Jurkat, Clone E6-1 (cell line): ENCODE results near the gene KCNAB1.
A peak's percentile ranks its signal among the peaks of the same experiment; 100 is the strongest.
"Not testable (repeated sequence)": the region's sequence is repeated elsewhere in the genome, so short reads cannot be mapped to it uniquely, and the experiment has no call there.

ENCODE experiments used
- DNase-seq: peaks from one replicate; pipeline ENCODE4 v3.0.0-alpha.2; 2011; ENCODE audit warnings: low read depth, low spot score
- H3K4me3 ChIP-seq: 2 replicates; pipeline ENCODE4 v1.5.1; 2011; ENCODE audit warnings: mild to moderate bottlenecking, low read length, control low read depth, moderate library complexity

The KCNAB1 gene

GRCh38 chr3:156209631-156210335 is 89.4 kb downstream of the KCNAB1 start:
- no peak for DNase-seq
- no peak overlapping the region for H3K4me3 ChIP-seq

GRCh38 chr3:156211583-156211982 is 91.2 kb downstream of the KCNAB1 start:
- DNase-seq = peak; percentile 7
- no peak overlapping the region for H3K4me3 ChIP-seq

- DNase-seq = no peak
- H3K4me3 ChIP-seq = no peak overlapping the region
Measured at GRCh38 chr3:156214676-156215075, 94.3 kb downstream of the KCNAB1 start.

- no peak overlapping the region for H3K4me3 ChIP-seq
- no peak for DNase-seq
Measured at GRCh38 chr3:156215751-156216150, 95.4 kb downstream of the KCNAB1 start.

- H3K4me3 ChIP-seq = no peak overlapping the region
- DNase-seq = no peak
Measured at GRCh38 chr3:156216216-156216615, 95.8 kb downstream of the KCNAB1 start.

GRCh38 chr3:156216852-156217251 is 96.5 kb downstream of the KCNAB1 start:
- DNase-seq = no peak
- H3K4me3 ChIP-seq = no peak overlapping the region

GRCh38 chr3:156217674-156218352 is 97.4 kb downstream of the KCNAB1 start:
- no peak overlapping the region for H3K4me3 ChIP-seq
- DNase-seq = no peak

- no peak for DNase-seq
Measured at GRCh38 chr3:156218353-156218744, 98.0 kb downstream of the KCNAB1 start.

GRCh38 chr3:156222381-156222780 is 102.0 kb downstream of the KCNAB1 start:
- not testable (repeated sequence) for DNase-seq, H3K4me3 ChIP-seq

More at GRCh38 chr3:156218353-156218744, 98.0 kb downstream of the KCNAB1 start:
- no peak overlapping the region for H3K4me3 ChIP-seq

GRCh38 chr3:156224046-156224445 is 103.7 kb downstream of the KCNAB1 start:
- H3K4me3 ChIP-seq, DNase-seq: not testable (repeated sequence)

- no peak overlapping the region for H3K4me3 ChIP-seq
- no peak for DNase-seq
Measured at GRCh38 chr3:156226676-156227420, 106.5 kb downstream of the KCNAB1 start.

- DNase-seq = no peak
- H3K4me3 ChIP-seq = no peak overlapping the region
Measured at GRCh38 chr3:156227704-156228103, 107.3 kb downstream of the KCNAB1 start.

- no peak for DNase-seq
- H3K4me3 ChIP-seq = no peak overlapping the region
Measured at GRCh38 chr3:156230278-156230900, 110.0 kb downstream of the KCNAB1 start.

- DNase-seq, H3K4me3 ChIP-seq: not testable (repeated sequence)
Measured at GRCh38 chr3:156231221-156231620, 110.8 kb downstream of the KCNAB1 start.

GRCh38 chr3:156233876-156234275 is 113.5 kb downstream of the KCNAB1 start:
- H3K4me3 ChIP-seq = no peak overlapping the region
- DNase-seq = no peak

GRCh38 chr3:156236556-156237260 is 116.3 kb downstream of the KCNAB1 start:
- H3K4me3 ChIP-seq = no peak overlapping the region
- DNase-seq = no peak

- DNase-seq = no peak
Measured at GRCh38 chr3:156240642-156241041, 120.3 kb downstream of the KCNAB1 start.

GRCh38 chr3:156246961-156247725 is 126.8 kb downstream of the KCNAB1 start:
- no peak for DNase-seq

More at GRCh38 chr3:156240642-156241041, 120.3 kb downstream of the KCNAB1 start:
- H3K4me3 ChIP-seq = no peak overlapping the region

More at GRCh38 chr3:156246961-156247725, 126.8 kb downstream of the KCNAB1 start:
- no peak overlapping the region for H3K4me3 ChIP-seq
